ENCODE data around the gene LCE6A.

LCE6A gene

GRCh38 chr1:152884966-152885624, 42.4 kb downstream of the LCE6A start:
- ChIA-PET CTCF (no interaction called here), POLR2A (no interaction called here)
- DNase-seq (ENCODE audit: extremely low spot score) = no peak
- no peak for TF ChIP-seq ZNF384 (IDR thresholded peaks at IDR 0.05)
- no peak for TF ChIP-seq ELF4 (IDR thresholded peaks at IDR 0.05)
- no peak for TF ChIP-seq FOXA1 (IDR thresholded peaks at IDR 0.05)
- TF ChIP-seq SUZ12 (IDR thresholded peaks at IDR 0.05) = no peak
- TF ChIP-seq CTBP1 (IDR thresholded peaks at IDR 0.05; ENCODE audit: borderline replicate concordance) = no peak
- TF ChIP-seq LEF1 (IDR thresholded peaks at IDR 0.05; ENCODE audit: borderline replicate concordance) = no peak
- TF ChIP-seq TARDBP (IDR thresholded peaks at IDR 0.05) = no peak
- no peak for TF ChIP-seq NFRKB (IDR thresholded peaks at IDR 0.05)
- TF ChIP-seq FOXM1 (IDR thresholded peaks at IDR 0.05; ENCODE audit: borderline replicate concordance) = no peak
- no peak for TF ChIP-seq SP1 (IDR thresholded peaks at IDR 0.05)
- TF ChIP-seq, protein P1, sequence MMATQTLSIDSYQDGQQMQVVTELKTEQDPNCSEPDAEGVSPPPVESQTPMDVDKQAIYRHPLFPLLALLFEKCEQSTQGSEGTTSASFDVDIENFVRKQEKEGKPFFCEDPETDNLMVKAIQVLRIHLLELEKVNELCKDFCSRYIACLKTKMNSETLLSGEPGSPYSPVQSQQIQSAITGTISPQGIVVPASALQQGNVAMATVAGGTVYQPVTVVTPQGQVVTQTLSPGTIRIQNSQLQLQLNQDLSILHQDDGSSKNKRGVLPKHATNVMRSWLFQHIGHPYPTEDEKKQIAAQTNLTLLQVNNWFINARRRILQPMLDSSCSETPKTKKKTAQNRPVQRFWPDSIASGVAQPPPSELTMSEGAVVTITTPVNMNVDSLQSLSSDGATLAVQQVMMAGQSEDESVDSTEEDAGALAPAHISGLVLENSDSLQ (IDR thresholded peaks at IDR 0.05) = no peak
- TF ChIP-seq ARNT (IDR thresholded peaks at IDR 0.05) = no peak
- TF ChIP-seq FOXK2 (IDR thresholded peaks at IDR 0.05) = no peak
- TF ChIP-seq HDGF (IDR thresholded peaks at IDR 0.05; ENCODE audit: borderline replicate concordance) = no peak
- no peak for TF ChIP-seq L3MBTL2 (conservative IDR thresholded peaks at IDR 0.05)
- no peak for TF ChIP-seq BHLHE40 (IDR thresholded peaks at IDR 0.05; ENCODE audit: borderline replicate concordance)

GRCh38 chr1:152886085-152886484, 43.4 kb downstream of the LCE6A start:
- TF ChIP-seq ELF4 (IDR thresholded peaks at IDR 0.05) (no peak), HDGF (IDR thresholded peaks at IDR 0.05; ENCODE audit: borderline replicate concordance) (no peak), BHLHE40 (IDR thresholded peaks at IDR 0.05; ENCODE audit: borderline replicate concordance) (no peak), LEF1 (IDR thresholded peaks at IDR 0.05; ENCODE audit: borderline replicate concordance) (no peak), TARDBP (IDR thresholded peaks at IDR 0.05) (no peak), FOXM1 (IDR thresholded peaks at IDR 0.05; ENCODE audit: borderline replicate concordance) (no peak), ZNF384 (IDR thresholded peaks at IDR 0.05) (no peak), CTBP1 (IDR thresholded peaks at IDR 0.05; ENCODE audit: borderline replicate concordance) (no peak)
- no peak for DNase-seq (ENCODE audit: extremely low spot score)
- CTCF ChIA-PET = interaction anchor here (0.9 kb wide), 1 partner anchor 8 kb away, joined by 3 read pairs; the partner anchor contains the start of gene SMCP
- POLR2A ChIA-PET = no interaction called here

DNA sequence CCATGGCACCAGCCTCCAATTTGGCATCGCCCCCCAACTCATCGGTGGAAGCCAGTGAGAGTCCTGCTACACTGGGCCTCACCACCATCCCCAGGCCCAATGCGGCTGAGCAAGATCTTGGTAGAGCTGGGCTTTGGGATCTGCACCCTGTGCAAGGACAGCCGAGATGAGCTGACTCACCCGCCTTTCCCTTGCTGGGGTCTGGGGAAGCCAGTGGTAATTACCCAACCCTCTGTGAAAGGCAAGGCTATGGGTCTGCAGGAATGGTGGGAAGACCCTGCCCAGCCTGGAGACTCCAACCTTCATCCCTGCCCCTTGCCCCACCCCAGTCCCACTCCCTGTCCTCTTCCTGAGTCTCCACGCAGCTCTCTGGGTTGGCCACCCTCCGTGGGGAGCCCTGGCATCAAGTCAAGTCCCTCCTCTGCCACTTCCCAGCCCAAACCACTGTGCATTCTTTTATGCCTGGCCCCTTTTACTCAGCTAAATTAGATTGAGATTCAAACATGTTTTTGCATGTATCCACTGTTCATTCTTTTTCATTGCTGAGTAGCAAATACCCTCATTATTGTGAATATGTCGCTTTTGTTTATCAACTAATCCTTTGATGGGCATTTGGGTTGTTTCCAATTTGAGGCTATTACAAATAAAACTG, 44.2 kb downstream of the LCE6A start:
- TF ChIP-seq FOXK2 (IDR thresholded peaks at IDR 0.05) = no peak
- TF ChIP-seq CTBP1 (IDR thresholded peaks at IDR 0.05; ENCODE audit: borderline replicate concordance) = no peak
- ChIA-PET POLR2A (no interaction called here), CTCF (interaction anchor here (0.9 to 1.1 kb wide), 2 partner anchors 9 to 17 kb away, joined by 3 read pairs; partner anchors contain the start of gene SMCP)
- no peak for DNase-seq (ENCODE audit: extremely low spot score)

DNA sequence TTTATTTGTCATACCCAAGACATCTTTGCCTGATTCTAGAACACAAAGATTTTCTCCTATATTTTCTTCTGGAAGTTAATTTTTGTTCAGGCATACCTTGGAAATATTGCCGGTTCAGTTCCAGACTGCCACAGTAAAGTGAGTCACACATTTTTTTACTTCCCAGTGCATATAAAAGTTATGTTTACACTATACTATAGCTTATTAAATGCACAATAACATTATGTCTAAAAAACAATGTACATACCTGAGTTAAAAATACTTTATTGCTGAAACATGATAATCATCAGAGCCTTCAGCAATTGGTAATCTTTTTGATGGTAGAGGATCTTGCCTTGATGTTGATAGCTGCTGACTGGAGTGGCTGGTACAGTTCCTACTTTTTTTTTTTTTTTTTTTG, 45.5 kb downstream of the LCE6A start:
- ChIA-PET POLR2A (no interaction called here), CTCF (interaction anchor here (1.1 kb wide), 1 partner anchor 16 kb away, joined by 3 read pairs; no protein-coding TSS in a partner anchor)
- TF ChIP-seq, protein P1 (IDR thresholded peaks at IDR 0.05) = no peak
- TF ChIP-seq TARDBP (IDR thresholded peaks at IDR 0.05) = no peak
- TF ChIP-seq SUZ12 (IDR thresholded peaks at IDR 0.05) = no peak
- no peak for TF ChIP-seq FOXA1 (IDR thresholded peaks at IDR 0.05)
- TF ChIP-seq L3MBTL2 (conservative IDR thresholded peaks at IDR 0.05) = no peak
- no peak for TF ChIP-seq FOXK2 (IDR thresholded peaks at IDR 0.05)
- no peak for TF ChIP-seq LEF1 (IDR thresholded peaks at IDR 0.05; ENCODE audit: borderline replicate concordance)
- TF ChIP-seq CTBP1 (IDR thresholded peaks at IDR 0.05; ENCODE audit: borderline replicate concordance) = no peak
- TF ChIP-seq ARNT (IDR thresholded peaks at IDR 0.05) = no peak
- no peak for TF ChIP-seq ZNF384 (IDR thresholded peaks at IDR 0.05)
- TF ChIP-seq NFRKB (IDR thresholded peaks at IDR 0.05) = no peak
- no peak for TF ChIP-seq HDGF (IDR thresholded peaks at IDR 0.05; ENCODE audit: borderline replicate concordance)
- TF ChIP-seq SP1 (IDR thresholded peaks at IDR 0.05) = no peak
- TF ChIP-seq BHLHE40 (IDR thresholded peaks at IDR 0.05; ENCODE audit: borderline replicate concordance) = no peak
- no peak for TF ChIP-seq ELF4 (IDR thresholded peaks at IDR 0.05)
- no peak for TF ChIP-seq FOXM1 (IDR thresholded peaks at IDR 0.05; ENCODE audit: borderline replicate concordance)
- DNase-seq (ENCODE audit: extremely low spot score) = no peak

Data from HEK293T (cell line).